Mesothelial cell of epicardium (in vitro differentiated cells): Measurements from ENCODE around the gene PSMD9. TPM values are rescaled to one million over a fixed set of nuclear protein-coding genes. Genes with fewer than 3 reads are reported as not detected.

Experiments
- DNase-seq, 2 experiments: peaks; one replicate each; pipeline ENCODE4 v3.0.0; 2021; ENCODE audit warnings: low spot score in 2 of 2; ENCODE audit not compliant: unreplicated experiment in 2 of 2
- H3K27ac Mint-ChIP-seq: 2 replicates; pipeline ENCODE4 v1.8.0; 2021; ENCODE audit warnings: mixed read lengths
- H3K27me3 Mint-ChIP-seq: 2 replicates; pipeline ENCODE4 v1.8.0; 2021; ENCODE audit warnings: low read depth, mixed read lengths
- H3K36me3 Mint-ChIP-seq: 2 replicates; pipeline ENCODE4 v1.8.0; 2021; ENCODE audit warnings: mixed read lengths
- H3K4me1 Mint-ChIP-seq: 2 replicates; pipeline ENCODE4 v1.8.0; 2021; ENCODE audit warnings: mixed read lengths
- H3K4me3 Mint-ChIP-seq: 2 replicates; pipeline ENCODE4 v1.8.0; 2021; ENCODE audit warnings: mild to moderate bottlenecking, moderate library complexity, mixed read lengths
- H3K9me3 Mint-ChIP-seq: 2 replicates; pipeline ENCODE4 v1.8.0; 2021; ENCODE audit warnings: mixed read lengths
- total RNA-seq: library from RNA; stranded (reverse); gene quantifications from 3 replicates; pipeline ENCODE4 v1.2.1, GENCODE V29; 2021
- TF ChIP-seq, protein P1 (sequence below): fragments of 200-600 bp; sonication (generic); IDR thresholded peaks from one replicate; pipeline ENCODE4 v1.5.0; 2021; ENCODE audit warnings: antibody characterized with exemption; ENCODE audit not compliant: unreplicated experiment

PSMD9 gene
- total RNA-seq, 1 donor from 2014 or later, result 34.1 TPM

DNA sequence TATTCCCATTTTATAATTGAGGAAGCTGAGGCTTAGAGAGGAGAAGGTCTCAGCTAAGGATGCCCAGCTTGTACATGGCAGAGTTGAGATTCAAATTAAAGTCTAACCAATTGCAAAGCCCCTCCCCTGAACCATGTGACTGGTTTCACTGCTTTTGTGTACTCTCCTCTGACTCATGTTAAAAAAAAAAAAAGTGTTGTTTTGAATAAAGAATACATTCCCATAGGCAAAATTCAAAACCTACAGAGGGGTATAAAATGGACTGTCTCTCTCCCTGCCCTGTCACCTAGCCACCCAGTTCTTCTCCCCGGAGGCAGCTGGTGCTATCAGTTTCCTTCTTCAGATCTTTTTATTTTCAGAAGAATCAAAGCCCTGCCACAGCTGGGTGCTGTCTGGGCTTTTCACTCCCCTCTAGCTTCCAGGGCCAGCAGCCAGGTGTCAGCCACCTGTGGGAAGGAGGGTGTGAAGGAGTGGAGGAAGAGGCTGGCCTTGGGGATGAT, 5.4 kb downstream of the PSMD9 start:
- peak overlapping the region; percentile 92 for H3K27ac Mint-ChIP-seq
- no peaks in the 10 kb centered on the region for H3K27me3 Mint-ChIP-seq
- no peaks in the 10 kb centered on the region for H3K9me3 Mint-ChIP-seq
- H3K4me3 Mint-ChIP-seq, result no peak overlapping the region
- H3K4me1 Mint-ChIP-seq, result peaks cover 20% of the 10 kb centered on the region
- peaks cover 13% of the 10 kb centered on the region for H3K36me3 Mint-ChIP-seq
- no peak for DNase-seq
- TF ChIP-seq, protein P1, sequence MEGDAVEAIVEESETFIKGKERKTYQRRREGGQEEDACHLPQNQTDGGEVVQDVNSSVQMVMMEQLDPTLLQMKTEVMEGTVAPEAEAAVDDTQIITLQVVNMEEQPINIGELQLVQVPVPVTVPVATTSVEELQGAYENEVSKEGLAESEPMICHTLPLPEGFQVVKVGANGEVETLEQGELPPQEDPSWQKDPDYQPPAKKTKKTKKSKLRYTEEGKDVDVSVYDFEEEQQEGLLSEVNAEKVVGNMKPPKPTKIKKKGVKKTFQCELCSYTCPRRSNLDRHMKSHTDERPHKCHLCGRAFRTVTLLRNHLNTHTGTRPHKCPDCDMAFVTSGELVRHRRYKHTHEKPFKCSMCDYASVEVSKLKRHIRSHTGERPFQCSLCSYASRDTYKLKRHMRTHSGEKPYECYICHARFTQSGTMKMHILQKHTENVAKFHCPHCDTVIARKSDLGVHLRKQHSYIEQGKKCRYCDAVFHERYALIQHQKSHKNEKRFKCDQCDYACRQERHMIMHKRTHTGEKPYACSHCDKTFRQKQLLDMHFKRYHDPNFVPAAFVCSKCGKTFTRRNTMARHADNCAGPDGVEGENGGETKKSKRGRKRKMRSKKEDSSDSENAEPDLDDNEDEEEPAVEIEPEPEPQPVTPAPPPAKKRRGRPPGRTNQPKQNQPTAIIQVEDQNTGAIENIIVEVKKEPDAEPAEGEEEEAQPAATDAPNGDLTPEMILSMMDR, result no peak

DNA sequence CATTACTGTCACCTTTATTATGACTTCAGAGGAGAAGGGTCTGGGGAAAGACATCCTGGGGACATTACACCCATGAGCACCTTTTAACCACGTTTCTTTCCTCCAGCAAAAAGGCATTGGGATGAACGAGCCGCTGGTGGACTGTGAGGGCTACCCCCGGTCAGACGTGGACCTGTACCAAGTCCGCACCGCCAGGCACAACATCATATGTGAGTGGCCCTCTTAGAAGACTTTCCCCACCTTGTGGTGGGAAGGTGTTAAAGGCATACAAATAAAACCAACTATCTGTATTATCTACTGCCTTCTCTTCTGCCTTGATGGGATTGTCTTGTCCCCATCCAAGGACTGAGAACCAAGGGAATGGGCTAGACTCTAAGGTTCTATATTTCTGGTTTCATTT, 6.0 kb downstream of the PSMD9 start:
- Mint-ChIP-seq H3K4me3 (no peak overlapping the region), H3K4me1 (peaks cover 14% of the 10 kb centered on the region), H3K9me3 (no peaks in the 10 kb centered on the region), H3K27ac (no peak overlapping the region), H3K36me3 (peaks cover 18% of the 10 kb centered on the region), H3K27me3 (no peaks in the 10 kb centered on the region)
- no peak for DNase-seq
- TF ChIP-seq, protein P1, result no peak

DNA sequence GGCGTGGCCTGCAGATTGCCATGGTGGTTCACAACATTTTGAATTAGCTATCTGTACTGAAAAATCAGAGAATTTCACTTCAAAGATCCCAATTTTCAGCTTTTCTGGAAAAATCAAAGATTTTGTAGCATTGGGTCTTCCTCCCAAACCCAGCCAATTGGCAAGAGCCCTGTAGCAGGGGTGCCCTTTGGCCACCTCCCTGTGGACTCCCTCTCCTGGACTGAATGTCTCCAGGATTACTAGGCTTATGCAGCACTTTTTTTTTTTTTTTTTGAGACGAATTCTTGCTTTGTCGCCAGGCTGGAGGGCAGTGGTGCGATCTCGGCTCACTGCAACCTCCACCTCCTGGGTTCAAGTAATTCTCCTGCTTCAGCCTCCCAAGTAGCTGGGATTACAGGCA, 9.7 kb downstream of the PSMD9 start:
- Mint-ChIP-seq H3K27ac (no peak overlapping the region), H3K9me3 (no peaks in the 10 kb centered on the region), H3K36me3 (peaks cover 35% of the 10 kb centered on the region), H3K4me3 (no peak overlapping the region), H3K27me3 (no peaks in the 10 kb centered on the region), H3K4me1 (peaks cover 9% of the 10 kb centered on the region)
- DNase-seq, result no peak
- TF ChIP-seq, protein P1, result no peak

DNA sequence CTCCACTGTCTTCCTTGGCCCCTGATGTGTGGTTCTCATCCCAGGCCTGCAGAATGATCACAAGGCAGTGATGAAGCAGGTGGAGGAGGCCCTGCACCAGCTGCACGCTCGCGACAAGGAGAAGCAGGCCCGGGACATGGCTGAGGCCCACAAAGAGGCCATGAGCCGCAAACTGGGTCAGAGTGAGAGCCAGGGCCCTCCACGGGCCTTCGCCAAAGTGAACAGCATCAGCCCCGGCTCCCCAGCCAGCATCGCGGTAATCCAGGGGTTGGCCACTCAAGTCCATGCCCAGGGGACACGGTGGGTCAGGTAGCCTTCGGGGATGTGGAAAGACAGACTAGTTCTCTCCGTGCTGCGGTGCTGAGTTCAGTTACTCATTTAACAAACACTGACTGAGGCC, 11.0 kb downstream of the PSMD9 start:
- Mint-ChIP-seq H3K4me3 (no peak overlapping the region), H3K27ac (no peak overlapping the region), H3K36me3 (peaks cover 41% of the 10 kb centered on the region), H3K4me1 (no peaks in the 10 kb centered on the region), H3K9me3 (no peaks in the 10 kb centered on the region), H3K27me3 (no peaks in the 10 kb centered on the region)
- TF ChIP-seq, protein P1, result no peak
- no peak for DNase-seq

DNA sequence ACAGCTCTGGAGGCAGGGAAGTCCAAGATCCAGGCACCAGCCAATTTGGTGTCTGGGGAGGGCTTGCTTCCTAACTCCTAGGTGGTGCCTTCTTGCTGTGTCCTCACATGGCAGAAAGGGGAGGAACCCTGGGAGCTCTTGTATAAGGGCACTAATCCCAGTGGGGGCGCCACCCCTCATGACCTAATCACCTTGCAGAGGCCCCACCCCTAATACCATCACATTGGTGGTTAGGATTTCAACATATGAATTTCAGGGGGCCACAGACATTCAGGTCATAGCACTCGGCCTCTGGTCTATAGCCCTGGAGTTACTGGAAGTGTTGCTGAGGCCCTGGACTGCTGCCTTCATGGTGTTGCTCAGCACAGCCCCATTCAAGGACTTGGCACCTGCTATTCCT, 14.6 kb downstream of the PSMD9 start:
- Mint-ChIP-seq H3K9me3 (no peaks in the 10 kb centered on the region), H3K27me3 (no peaks in the 10 kb centered on the region), H3K4me3 (no peak overlapping the region), H3K36me3 (peaks cover 44% of the 10 kb centered on the region), H3K4me1 (peaks cover 5% of the 10 kb centered on the region), H3K27ac (no peak overlapping the region)
- no peak for DNase-seq
- TF ChIP-seq, protein P1, result no peak

DNA sequence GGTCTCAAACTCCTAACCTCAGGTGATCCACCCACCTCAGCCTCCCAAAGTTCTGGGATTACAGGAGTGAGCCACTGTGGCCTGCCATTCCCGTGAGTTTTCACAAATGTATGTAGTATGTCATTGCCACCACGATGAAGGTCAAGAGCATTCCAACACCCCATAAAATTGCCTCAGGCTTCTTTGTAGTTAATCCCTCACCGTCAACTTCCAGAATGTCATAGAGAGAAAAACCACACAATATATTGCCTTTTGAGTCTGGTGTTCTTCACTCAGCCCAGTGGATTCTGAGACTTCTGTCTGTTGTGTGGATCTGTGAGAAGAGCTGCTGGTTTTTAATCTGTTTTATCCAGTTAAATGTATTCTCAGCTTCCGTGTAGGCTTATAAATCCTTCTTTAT, 17.2 kb downstream of the PSMD9 start:
- DNase-seq, result no peak
- Mint-ChIP-seq H3K9me3 (no peaks in the 10 kb centered on the region), H3K4me3 (no peak overlapping the region), H3K27me3 (no peaks in the 10 kb centered on the region), H3K36me3 (peaks cover 48% of the 10 kb centered on the region), H3K4me1 (peaks cover 5% of the 10 kb centered on the region), H3K27ac (peak overlapping the region; percentile 79)
- TF ChIP-seq, protein P1, result no peak
